GM18505 (cell line): Measurements from ENCODE around the gene CDC42EP5.

ENCODE experiments used
- ATAC-seq: cut with Tn5 transposase; IDR thresholded peaks from one replicate; pipeline ENCODE4 v1.9.1; 2021; ENCODE audit not compliant: unreplicated experiment
- POLR2A ChIP-seq: IDR thresholded peaks from 4 replicates; pipeline ENCODE4 v1.6.1; 2011; ENCODE audit warnings: borderline replicate concordance; ENCODE audit not compliant: insufficient read depth, insufficient read length; ENCODE audit errors: extremely low read depth

Gene CDC42EP5

DNA sequence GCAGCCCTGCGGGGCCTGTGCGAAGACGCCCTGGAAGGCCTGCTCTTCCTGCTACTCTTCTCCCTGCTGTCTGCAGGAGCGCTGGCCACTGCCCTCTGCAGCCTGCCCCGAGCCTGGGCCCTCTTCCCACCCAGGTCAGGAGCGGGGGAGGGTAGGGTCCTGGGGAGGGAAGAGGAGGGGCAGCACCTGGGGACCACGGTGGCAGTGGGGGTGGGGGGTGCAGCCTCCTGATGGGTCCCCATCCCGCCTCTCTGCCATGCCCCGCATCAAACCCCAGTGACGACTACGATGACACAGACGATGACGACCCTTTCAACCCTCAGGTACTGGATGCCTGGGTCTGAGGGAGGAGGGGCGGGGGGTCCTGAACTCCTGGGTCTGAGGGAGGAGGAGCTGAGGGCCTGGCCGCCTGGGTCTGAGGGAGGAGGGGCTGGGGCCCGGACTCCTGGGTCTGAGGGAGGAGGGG is 37.5 kb downstream of the CDC42EP5 start:
- TF ChIP-seq POLR2A = no peak
- ATAC-seq = no peak

DNA sequence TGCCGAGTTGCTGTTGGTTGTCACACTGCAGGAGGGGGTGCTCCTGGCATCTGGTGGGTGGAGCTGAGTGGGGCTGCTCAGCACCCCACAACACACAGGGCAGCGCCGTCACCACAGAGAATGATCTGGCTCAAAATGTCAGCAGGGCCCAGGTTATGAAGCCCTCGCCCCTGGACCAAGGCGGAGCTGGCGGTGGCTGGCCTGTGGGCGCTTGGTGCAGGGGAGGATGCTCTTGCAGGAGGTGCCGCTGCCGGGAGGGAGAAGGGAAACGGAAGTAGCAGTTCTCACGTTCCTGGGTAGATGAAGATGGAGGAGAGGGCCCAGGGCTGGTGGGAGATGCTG is 38.3 kb downstream of the CDC42EP5 start:
- no peak for TF ChIP-seq POLR2A
- no peak for ATAC-seq

DNA sequence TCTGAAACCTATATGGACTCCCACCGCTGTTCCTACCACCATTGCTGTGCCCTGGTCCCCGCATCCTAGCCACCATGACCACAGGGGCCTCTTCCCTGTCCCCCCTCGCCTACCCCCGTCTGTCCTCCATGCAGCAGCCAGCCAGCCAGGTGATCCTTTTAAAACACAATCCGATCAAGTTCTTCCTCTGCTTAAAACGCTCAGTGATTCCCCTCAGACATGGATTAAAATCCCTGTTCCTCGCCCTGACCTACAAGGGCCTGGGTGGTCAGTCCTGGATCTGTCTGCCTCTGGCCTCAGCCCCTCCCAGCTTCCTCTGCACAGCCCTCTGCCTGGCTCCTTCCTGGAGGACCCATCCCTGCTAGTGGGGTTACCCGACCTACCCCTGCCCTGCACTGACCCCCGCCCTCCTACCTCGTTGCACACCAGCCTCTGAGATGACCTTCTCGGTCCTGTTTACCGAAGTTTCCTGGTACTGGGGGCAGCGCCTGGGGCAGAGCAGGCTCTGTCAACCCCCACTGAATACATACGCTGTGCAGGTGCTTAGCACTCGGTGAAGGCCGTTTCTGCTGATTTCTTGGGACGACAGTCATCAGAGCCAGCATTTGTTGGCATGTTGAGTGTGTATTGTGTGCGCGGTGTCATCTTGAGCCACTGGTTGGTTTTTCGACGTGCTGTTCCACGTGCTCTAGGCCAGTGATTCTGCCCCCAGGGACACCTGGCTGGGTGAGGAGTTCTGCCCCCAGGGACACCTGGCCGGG is 38.8 kb downstream of the CDC42EP5 start:
- ATAC-seq = no peak
- TF ChIP-seq POLR2A = no peak

DNA sequence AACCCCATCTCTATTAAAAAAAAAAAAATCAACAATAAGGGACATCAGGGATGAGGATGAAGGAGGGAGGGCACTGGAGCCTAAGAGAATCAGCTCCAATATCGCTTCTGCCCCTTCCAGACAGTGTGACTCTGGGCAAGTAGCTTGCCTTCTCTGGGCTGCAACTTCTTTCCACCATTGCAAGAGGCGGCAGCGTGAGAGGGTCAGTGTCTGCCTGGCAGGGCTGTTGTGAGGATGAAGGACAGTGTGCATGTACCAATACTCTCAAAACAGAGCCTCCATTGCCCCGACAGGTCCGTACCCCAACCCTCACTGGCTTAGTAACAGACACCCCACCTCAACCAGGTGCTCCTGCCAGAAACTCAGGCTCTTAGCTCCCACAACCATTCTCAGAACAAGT is 39.4 kb downstream of the CDC42EP5 start:
- ATAC-seq = no peak
- peak; percentile 26 for TF ChIP-seq POLR2A

DNA sequence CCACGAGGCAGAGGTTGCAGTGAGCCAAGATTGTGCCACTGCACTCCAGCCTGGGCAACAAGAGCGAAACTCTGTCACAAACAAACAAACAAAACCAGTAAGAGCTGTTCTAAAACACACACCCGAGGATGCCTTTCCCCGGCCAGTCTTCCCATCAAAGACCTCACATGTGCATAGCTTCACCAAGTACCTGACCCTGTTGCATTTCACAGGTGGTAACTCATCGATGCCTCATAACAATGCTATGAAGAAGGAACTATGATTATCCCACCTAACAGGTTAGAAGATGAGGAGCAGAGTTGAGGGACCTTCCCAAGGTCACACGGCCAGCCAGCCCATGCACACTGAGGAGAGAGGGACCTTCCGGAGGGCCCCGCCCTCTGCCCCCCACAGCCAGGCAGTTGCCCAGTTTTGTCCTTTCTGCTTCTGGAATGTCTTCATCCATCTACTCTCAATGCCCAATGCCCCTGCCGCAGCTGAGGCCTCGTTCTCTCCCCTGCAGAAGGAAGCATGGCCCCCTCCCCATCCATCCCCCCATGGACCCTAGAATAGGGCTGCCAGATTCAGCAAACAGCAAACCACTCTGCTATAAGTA is 40.9 kb downstream of the CDC42EP5 start:
- TF ChIP-seq POLR2A = no peak
- no peak for ATAC-seq

DNA sequence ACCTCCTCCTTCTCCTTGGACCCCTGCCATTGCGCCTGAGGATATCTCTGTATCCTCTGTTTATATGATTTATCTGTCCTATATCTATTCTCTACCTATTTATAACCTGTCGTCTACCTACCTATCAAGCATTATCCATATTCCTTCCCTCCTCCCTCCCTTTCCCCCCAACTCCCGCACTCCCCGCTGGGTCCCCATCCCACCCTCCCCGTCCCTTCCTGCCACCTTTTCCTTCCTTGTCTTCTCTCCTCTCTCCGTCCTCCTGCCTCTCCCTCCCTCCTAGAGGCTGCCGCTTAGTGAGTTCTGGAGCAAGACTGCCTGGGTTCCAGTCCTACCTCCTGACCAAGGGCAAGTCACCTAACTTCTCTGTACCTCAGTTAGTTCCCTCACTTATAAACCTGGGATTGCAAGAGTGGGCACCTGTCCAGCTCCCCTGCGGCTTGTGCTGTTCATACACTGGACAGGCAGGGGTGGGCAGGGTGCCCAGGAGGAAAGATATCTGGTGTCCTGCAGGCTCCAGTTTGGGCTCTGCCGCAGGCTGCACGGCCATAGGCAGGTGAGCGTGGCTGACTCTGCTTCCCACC is 41.7 kb downstream of the CDC42EP5 start:
- no peak for ATAC-seq
- no peak for TF ChIP-seq POLR2A

DNA sequence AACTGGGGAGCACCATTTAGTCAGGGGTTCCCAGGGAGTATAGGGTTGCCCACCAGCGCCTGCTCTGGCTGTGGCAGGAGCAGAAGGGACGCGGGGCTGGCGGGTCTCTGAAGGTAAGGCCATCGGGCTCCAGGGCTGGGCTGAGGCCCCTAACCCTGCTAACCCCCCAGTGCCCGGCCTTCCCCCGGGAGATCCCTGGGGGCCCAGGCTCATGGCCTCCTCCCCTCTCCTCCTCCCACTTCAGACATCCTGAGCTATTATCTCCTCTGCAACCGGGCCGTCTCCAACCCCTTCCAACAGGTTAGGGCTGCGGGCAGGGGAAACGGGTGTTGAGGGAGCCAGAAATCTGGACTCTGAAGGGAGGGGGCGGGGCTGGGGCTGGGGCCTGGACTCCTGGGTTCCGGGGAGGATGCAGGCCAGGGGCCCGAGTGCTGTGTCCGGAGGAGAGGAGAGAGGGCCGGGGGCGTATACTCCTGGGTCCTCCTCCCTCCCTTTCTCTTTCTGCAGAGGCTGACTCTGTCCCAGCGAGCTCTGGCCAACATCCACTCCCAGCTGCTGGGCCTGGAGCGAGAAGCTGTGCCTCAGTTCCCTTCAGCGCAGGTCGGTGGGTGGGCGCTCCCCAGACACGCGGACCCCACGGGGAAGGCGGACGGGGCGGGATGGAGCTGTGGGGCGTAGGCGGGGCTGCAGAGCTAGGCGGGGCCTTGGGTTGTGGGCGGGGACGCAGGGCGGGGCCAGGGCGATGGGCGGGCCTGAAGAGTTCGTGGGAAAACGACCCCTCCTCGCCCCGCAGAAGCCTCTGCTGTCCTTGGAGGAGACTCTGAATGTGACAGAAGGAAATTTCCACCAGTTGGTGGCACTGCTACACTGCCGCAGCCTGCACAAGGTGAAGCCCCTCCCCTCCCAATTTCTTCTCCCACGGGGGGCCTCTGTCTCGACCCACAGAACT is 42.5 kb downstream of the CDC42EP5 start:
- no peak for ATAC-seq
- TF ChIP-seq POLR2A = no peak

DNA sequence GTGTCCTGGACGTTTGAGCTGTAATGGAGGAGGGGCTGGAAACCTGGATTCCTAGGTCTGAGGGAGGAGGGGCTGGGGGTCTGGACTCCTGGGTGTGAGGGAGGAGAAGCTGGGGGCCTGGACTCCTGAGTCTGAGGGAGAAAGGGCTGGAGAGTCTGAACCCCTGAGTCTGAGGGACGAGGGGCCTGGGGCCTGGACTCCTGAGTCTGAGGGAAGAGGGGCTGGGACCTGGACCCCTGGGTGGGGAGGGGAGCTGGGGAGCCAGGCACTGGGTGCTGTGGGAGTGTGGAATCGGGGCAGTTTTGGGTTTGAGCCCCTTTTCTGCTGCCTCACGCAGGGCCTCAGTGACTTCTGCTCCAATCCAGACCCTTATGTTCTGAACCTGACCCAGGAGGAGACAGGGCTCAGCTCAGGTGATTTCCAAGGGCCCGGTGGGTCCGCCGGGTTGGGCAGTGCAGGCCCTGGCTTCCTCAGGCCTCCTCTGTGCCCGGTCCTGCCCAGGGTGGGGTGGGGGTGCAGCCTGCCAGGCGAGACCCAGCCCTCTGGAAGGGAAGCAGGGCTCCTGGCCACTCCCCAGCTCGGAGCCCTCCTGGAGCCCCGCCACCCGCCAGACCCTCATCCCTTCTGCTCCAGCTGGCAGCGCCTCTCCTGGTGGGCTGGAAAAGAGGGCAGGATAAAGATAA is 43.4 kb downstream of the CDC42EP5 start:
- no peak for TF ChIP-seq POLR2A

DNA sequence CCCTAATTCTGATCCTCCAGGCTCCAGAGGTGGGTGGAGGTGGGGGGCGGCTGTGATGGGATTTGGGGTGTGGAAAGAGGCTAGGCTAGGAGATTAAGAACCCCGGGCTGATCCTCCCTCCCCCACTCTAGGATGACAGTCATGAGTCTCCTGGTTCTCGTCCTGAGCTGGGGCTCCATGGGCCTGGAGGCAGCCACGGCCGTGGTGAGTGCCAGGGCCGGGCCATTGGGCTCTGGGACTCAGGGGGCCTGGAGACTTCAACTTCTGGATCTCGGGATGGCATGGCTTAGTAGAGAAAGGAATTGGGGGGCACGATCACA is 44.0 kb downstream of the CDC42EP5 start:
- TF ChIP-seq POLR2A = no peak
- no peak for ATAC-seq

More for the DNA sequence above, 43.4 kb downstream of the CDC42EP5 start:
- ATAC-seq = no peak

DNA sequence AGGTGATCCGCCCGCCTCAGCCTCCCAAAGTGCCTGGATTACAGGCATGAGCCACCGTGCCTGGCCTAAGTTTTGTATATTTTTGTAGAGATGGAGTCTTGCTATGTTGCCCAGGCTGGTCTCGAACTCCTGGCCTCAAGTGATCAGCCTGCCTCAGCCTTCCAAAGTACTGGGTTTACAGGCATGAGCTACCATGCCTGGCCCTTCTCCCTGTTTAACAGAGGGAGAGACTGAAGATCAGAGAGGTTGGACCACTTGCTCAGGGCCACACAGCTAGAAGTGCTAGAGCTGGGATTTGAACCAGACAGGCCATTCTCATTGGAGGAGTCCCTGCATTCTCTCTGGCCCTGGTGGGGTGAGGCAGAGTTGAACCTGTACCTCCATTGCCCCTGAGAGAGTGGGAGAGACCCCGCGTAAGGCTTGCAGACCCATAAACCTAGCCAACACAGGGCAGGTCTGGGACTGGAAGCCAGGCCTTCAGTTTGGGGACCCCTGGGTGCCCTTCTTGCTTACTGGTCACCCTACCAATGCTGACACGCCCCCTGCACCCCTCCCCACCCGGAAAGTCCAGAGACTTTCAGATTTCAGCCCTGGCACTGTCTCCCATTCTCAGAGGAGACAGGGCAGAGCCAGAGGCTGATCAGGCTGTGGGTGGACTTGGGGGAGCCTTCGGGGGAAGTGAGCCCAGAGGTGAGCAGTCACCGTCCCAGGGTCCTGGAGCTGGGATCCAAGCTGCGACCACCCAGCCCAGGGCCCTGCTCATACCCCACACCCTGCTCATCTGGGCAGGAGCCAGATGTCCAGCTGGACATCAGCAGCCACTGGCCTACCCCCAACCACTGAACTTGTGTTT is 44.5 kb downstream of the CDC42EP5 start:
- TF ChIP-seq POLR2A = no peak

DNA sequence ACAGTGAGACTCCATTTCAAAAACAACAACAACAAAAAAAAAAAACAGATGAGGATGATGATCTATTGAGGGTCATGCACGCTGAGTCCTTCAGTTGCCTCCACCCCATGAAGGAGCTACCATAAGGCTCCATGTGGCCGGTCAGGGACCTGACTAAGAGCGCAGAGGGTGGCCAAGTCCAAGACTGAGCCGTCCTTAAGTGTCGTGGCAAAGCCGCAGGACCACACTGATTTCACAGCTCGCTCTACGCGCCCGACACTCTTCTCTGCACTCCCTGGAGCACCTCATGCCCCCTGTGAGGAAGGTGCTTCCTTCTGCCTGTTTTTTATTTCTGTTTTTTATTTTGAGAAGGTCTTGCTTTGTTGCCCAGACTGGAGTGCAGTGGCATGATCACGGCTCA is 45.5 kb downstream of the CDC42EP5 start:
- ATAC-seq = no peak
- TF ChIP-seq POLR2A = no peak

More for the DNA sequence above, 44.5 kb downstream of the CDC42EP5 start:
- no peak for ATAC-seq
